A375 (cell line): Measurements from ENCODE around the gene ABCA1. TPM values are rescaled to one million over a fixed set of nuclear protein-coding genes. Genes with fewer than 3 reads are reported as not detected.

Source experiments
- total RNA-seq: library from RNA; depleted of rRNA; stranded (reverse); fragments of >200 nt; shearing (Covaris generic); gene quantifications from 2 replicates; pipeline ENCODE4 v1.2.3, GENCODE V29; 2014; rRNA removed

ABCA1 gene, protein sequence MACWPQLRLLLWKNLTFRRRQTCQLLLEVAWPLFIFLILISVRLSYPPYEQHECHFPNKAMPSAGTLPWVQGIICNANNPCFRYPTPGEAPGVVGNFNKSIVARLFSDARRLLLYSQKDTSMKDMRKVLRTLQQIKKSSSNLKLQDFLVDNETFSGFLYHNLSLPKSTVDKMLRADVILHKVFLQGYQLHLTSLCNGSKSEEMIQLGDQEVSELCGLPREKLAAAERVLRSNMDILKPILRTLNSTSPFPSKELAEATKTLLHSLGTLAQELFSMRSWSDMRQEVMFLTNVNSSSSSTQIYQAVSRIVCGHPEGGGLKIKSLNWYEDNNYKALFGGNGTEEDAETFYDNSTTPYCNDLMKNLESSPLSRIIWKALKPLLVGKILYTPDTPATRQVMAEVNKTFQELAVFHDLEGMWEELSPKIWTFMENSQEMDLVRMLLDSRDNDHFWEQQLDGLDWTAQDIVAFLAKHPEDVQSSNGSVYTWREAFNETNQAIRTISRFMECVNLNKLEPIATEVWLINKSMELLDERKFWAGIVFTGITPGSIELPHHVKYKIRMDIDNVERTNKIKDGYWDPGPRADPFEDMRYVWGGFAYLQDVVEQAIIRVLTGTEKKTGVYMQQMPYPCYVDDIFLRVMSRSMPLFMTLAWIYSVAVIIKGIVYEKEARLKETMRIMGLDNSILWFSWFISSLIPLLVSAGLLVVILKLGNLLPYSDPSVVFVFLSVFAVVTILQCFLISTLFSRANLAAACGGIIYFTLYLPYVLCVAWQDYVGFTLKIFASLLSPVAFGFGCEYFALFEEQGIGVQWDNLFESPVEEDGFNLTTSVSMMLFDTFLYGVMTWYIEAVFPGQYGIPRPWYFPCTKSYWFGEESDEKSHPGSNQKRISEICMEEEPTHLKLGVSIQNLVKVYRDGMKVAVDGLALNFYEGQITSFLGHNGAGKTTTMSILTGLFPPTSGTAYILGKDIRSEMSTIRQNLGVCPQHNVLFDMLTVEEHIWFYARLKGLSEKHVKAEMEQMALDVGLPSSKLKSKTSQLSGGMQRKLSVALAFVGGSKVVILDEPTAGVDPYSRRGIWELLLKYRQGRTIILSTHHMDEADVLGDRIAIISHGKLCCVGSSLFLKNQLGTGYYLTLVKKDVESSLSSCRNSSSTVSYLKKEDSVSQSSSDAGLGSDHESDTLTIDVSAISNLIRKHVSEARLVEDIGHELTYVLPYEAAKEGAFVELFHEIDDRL (N-terminal part only)
- 6.5 and 8.4 TPM in 2 replicates for total RNA-seq

DNA sequence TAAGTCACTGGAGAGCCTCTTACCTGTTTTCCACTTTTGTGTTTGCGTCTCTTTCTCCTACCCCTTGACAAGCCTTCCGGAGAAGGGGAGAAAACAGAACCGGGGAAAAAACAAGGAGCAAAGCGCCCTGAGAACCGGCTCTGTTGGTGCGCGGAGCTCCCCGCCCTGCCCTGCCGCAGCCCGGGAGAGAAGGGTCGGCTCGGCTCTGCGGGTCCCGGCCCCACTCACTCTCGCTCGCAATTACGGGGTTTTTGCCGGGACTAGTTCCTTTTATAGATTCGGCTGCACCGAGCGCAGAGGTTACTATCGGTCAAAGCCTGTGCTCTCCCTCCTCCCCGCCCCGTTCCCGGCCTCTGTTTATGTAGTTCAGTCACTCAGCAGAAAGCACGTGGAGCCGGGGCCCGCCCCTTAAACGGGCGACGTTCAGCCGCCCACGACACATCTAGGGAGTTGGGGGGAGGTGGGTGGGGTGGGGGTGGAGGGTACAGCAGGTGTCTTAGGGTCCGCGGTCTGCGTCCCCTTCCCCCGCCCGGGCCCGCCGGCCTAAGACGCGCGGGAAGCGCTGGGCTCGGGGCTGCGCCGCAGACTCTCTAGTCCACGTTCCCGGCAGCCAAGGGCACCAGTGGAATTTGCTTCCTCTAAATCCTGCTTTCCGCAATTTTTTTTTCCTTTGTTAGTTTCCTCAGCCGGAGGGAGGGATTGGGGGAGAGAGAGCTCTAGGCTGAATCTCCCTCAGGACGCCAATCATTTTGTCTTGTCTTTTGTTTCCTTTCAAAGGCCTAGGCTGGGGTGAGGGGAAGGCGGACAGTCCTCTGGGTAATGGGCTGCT lies at the start of gene ABCA1:
TSS of gene ABCA1 (minus strand) at position 244 of the 829 bp plus-strand sequence. CDS start 24,476 bp downstream, outside the sequence.

DNA sequence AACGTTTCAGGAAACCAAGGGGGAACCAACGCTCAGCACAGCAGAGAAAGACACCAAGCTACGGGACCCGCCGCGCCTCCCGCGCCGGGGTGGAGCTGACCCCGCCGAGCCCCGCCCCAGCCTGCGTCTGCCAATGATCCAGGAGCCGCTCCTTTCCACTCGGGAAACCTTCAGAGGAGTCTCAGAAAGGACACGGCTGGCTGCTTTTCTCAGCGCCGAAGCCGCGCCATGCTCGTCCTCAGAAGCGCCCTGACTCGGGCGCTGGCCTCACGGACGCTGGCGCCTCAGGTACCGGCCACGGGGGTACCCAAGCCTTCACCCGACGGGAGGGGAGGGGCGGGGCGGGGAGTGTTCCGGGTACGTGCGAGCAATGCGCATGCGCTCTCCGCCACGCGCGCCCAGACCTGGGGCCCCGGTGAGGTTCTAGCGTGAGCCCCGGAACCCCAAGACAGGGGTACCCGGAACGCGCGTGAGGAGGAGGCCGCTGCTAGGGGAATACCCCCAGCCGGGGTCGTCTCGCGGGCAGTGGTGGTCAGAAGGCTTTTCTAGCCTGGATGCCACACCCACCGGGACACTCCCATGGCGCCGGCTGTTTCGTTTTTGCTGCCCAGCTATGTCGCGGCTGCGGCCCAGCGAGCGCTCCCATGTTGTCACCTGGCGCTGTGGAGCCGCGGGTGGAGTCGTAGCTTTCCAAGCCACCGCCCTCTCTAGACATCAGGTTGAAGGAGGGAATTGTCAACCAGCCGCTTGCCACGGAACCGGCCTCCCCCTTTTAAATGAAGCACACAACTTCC lies 180.2 kb downstream of the ABCA1 start, which contains the start of gene NIPSNAP3A:
TSS of gene NIPSNAP3A (plus strand) at position 119 of the 794 bp plus-strand sequence. CDS start at position 229, 110 bp downstream.

Other genes starting within 250 kb of the ABCA1 start
- gene OR13D1, start 233.6 kb downstream of the ABCA1 start, total RNA-seq: not detected in 2 replicates
- 12.4 and 14.4 TPM in 2 replicates for gene NIPSNAP3A, start 180.5 kb downstream of the ABCA1 start, total RNA-seq
- 2.4 and 2.5 TPM in 2 replicates for gene NIPSNAP3B, start 164.0 kb downstream of the ABCA1 start, total RNA-seq